Measurements from ENCODE around the gene RRN3.
"Not testable (repeated sequence)": the region's sequence is repeated elsewhere in the genome, so short reads cannot be mapped to it uniquely, and the experiment has no call there.

The RRN3 gene

DNA sequence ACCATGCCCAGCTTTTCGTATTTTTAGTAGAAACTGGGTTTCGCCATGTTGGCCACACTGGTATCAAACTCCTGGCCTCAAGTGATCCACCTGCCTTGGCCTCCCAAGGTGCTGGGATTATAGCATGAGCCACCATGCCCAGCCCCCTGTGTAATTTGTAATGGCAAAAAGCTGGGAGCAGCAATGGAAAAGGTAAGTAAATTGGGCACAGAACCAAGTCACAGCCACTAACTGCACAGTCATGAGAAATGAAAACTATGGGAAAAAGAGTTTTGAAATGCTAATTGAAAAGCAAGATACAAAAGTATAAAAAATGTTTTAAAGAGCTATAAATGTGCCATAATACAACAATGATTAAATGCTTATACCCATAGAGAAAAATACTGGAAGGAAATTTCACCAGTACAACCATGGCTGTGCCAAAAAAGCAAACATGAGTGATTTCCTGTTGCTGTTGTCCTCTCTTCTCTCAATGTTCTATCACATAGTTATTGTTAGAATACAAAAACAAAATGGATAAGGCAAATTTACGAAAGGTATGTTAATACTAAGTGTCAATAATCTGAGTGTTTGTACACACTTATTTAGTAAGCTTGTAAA is 44.4 kb downstream of the RRN3 start:
- DNase-seq: no peak

DNA sequence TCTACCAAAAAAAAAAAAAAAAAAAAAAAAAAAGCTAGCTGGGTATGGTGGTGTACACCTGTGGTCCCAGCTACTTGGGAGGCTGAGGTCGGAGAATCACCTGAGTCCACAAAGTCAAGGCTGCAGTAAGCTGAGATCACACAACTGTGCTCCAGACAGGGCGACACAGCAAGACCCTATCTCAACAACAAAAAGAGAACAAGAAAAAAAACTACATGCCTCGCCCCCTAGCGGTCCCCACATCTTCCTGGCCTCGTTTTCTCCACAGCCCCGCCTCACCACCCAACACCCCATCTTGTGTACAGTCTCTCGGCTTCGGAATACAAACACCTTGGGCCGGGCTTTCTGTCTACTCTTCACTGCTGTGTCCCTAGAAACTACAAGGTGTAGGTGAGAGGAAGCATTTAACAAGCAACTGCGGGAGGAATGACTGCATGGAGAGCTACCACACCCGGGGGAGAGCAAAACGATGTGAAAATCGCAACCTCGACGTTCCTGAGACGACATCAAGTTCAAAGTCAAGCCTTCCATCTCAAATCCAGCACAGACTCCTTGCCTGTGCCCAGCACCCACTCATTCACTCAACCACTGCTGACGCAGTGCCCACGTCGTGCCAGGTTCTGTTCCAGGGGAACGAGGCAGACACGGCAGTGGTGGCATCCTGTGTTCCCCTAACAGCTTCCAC is 47.2 kb downstream of the RRN3 start:
- DNase-seq: no peak

DNA sequence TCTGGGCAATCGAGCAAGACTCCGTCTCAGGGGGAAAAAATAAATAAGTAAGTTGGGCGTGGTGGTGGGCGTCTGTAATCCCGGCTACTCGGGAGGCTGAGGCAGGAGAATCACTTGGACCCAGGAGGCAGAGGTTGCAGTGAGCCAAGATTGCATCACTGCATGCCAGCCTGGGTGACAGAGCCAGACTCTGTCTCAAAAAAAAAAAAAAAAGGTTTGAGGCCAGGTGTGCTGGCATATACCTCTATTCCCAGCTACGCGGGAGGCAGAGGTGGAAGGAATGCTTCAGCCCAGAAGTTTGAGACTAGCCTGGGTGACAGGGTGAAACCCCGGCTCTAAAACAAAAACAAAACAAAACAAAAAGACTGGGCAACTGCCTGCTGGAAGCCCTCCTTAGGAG is 48.8 kb downstream of the RRN3 start:
- not testable (repeated sequence) for DNase-seq

- no peak for DNase-seq
Observed at GRCh38 chr16:15044286-15044685, 49.8 kb downstream of the RRN3 start.

- DNase-seq: no peak
Observed at GRCh38 chr16:15043344-15043743, 50.7 kb downstream of the RRN3 start.

GRCh38 chr16:15041271-15042004 is 52.6 kb downstream of the RRN3 start:
- DNase-seq: no peak

DNA sequence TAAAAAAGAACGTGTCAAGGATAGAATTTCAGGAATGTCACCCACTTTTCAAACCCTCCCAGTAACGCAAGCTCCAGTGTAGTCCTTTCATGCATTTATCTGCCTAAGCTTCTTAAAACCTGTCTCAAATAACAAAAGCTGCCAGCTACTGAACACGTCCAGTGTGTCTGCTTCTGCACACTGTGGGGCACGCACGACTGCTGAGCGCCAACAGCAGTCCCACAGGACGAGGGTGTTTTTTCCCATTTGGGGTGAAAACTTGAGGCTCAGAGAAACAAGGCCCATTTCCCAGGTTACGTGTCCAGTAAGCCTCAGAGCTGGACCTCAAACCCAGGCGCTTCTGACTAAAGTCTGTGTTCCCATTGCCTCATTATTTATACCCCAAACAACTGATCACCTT is 55.4 kb downstream of the RRN3 start:
- no peak for DNase-seq

- no peak for DNase-seq
Observed at GRCh38 chr16:15037745-15038144, 56.3 kb downstream of the RRN3 start.

- DNase-seq: no peak
Observed at GRCh38 chr16:15037003-15037402, 57.1 kb downstream of the RRN3 start.

GRCh38 chr16:15035163-15035729 is 58.8 kb downstream of the RRN3 start:
- no peak for DNase-seq

DNA sequence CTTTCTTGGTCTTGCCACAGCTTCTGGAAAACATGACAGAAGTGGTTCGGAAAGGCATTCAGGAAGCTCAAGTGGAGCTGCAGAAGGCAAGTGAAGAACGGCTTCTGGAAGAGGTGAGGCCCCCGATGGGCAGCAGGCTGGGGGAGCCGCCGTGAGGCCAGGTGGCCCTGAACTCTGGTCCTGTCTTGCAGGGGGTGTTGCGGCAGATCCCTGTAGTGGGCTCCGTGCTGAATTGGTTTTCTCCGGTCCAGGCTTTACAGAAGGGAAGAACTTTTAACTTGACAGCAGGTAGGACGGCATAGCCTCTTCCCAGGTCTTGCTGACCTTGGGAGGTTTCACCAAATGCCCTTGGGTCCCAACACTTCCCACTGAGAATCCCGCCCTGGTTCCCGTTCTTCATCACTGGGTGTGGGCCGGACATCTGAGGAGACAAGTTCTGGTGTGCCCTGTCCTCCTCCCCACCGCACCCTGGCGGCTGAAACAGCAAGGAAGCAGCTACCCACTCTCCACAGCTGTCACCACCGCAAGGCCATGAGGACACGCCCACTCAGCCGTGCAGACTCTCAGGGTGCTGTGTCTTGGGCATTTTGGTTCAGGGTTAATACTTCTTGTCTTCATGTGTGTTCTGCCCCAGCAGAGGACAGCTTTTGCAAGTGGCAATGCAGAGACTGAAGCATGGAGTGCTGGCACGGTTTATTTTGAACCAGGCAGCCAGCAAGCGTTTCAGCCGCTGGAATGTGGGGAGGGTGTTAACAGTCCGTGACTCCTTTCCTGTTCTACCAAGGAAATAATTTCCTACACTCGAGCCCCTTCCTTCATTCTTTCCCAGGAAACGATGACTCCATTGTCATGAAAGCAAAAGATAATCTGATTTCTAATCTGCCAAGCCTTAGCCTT is 59.6 kb downstream of the RRN3 start:
- no peak for DNase-seq

- DNase-seq: no peak
Observed at GRCh38 chr16:15033309-15033707, 60.8 kb downstream of the RRN3 start.

DNA sequence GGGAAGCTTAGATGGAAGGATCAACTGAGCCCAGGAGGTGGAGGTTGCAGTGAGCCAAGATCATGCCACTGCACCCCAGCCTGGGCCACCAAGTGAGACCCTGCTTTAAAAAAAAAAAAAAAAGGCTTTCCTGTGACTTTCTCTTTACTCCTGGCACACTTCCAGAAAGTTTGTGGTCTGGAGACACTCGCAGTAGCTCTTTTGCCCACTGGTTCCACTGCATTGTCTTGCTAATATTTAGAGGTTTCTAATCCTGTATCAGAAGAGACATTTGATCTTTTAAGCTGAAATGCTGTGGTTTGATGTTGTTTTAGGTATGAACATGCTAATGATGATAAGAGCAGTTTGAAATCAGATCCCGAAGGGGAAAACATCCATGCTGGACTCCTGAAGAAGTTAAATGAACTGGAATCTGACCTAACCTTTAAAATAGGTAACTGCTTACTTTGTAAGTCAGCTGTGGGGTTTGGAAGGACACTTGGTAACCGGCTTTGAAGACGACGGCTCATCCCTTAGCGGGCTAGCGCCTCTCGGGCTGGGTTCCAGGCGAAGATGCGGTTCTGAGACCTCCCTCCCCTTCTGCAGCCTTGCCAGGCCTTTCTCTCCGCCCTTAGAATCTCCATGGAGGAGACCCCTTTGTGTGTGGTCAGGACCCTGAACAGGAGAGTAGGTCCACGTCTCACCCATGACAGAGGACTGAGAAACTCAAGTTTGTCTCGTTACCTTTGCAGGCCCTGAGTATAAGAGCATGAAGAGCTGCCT is 61.3 kb downstream of the RRN3 start:
- DNase-seq: no peak

- no peak for DNase-seq
Observed at GRCh38 chr16:15031586-15031985, 62.5 kb downstream of the RRN3 start.

DNA sequence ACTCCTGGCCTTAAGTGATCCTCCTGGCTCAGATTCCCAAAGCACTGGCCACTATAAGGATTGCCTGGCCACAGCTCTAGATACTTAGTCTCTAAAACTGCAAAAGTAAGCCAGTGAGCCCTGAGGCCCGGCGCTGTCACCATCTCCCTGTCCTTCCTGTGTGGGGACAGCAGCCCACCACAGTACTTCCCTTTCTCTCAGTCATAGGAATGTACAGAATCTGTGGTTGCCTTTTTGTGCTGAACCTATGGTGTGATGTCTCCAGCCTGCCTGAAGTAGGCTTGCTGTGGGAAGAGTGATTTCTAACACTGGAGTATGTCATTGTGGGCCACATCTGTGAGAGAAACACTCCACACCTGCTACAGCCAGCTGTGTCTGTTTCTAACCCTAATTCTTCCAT is 62.9 kb downstream of the RRN3 start:
- DNase-seq: no peak

DNA sequence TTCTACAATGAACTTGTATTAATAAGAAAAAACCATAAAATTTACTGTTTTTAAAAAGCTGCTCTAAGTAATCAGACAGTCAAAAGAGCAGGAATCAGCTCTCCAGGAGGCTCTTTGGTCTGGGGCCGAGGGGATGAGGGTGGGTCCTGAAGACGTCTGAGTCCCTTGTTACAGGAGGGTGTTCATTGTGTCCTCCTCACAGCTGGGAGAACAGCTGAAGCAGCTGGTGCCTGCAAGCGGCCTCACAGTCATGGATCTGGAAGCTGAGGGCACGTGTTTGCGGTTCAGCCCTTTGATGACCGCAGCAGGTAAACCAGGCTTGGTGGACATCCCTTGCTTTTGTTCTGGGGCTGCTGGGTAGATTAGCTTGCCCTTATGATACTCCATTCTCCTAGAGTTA is 64.3 kb downstream of the RRN3 start:
- DNase-seq: not testable (repeated sequence)

GRCh38 chr16:15028801-15029698 is 65.0 kb downstream of the RRN3 start:
- not testable (repeated sequence) for DNase-seq

DNA sequence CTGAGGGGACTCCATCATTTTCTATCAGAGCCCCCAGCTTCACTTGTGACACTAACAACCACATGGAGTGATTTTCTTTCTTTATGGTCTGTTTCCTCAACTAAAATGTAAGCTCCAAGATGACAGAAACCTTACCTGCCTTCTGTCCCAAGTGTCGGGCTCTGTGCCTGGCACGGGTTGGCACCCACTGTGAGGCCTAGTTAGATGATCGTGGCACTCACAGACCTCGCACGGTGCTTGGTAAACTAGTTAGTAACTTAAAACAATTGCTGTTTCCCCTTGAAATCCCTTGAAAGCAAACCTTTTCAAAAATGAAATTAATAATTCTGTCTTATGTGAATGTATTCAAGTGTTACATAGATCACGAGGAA is 65.7 kb downstream of the RRN3 start:
- not testable (repeated sequence) for DNase-seq

DNA sequence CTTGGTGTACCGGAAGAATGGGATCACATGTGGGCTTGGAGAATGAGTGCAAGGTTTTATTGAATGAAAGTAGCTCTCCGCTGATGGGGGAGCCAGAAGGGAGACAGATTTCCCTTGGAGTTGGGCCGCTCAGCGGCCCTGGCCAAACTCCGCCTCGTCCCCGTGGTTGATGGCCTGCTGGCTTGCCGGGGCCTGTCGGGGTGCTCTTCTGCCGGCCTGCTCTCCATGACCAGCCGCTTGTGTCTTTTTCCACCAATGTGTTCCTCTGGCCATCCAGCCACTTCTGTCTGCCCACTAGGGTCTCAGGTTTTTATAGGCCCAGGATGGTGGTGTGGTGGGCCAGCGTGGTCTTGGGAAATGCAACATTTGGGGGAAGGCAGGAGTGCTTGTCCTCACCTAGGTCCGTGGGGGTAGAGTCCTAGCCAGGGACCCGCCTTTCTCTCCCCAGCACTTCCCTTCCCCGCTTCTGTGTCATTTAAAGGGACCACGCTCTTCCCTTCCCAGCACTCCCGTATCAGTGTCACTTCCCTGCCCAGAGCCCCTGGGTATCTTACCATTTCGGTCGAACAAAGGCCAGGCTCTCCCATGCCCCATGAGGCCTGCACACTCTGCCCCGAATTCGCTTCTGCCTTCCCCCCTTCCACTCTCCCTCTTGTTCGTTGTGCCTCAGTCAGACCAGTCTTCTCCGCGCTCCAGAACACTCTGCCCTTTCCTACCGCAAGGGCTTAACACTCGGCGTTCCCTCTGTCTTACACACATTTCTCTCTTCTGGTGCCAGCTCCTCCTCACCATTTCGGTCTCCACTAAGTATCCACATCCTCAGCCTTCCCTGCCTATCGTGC is 66.3 kb downstream of the RRN3 start:
- not testable (repeated sequence) for DNase-seq

GRCh38 chr16:15027051-15027450 is 67.0 kb downstream of the RRN3 start:
- not testable (repeated sequence) for DNase-seq

Measured in CD4-positive, alpha-beta T cell treated with Interleukin-12 subunit alpha and Interleukin-12 subunit beta, for 1 hour (primary cell).